ENCODE measurements around the gene RUSF1.

RUSF1 gene

DNA sequence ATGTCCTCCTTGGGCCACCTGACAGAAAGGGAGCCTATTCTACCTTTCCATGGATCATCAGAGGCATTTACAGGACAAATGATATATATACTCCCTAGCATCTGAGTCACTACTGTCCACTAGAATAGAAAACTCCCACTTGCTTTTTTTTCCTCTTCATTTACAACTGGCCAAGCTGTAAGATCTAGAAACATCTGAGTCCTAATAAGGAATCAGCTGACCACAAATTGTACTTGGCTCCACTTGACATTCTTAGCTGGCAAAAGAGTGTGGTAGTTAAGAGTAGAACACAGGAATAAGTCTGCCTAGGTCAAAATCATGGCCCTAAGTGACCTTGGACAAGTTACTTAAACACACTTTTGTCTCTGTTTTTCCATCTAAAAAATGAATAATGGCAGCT, 5.2 kb downstream of the RUSF1 start:
- peak; percentile 28 to 29 for DNase-seq (ENCODE audit: low read depth in 2 of 2)
- TF ChIP-seq, protein P1, sequence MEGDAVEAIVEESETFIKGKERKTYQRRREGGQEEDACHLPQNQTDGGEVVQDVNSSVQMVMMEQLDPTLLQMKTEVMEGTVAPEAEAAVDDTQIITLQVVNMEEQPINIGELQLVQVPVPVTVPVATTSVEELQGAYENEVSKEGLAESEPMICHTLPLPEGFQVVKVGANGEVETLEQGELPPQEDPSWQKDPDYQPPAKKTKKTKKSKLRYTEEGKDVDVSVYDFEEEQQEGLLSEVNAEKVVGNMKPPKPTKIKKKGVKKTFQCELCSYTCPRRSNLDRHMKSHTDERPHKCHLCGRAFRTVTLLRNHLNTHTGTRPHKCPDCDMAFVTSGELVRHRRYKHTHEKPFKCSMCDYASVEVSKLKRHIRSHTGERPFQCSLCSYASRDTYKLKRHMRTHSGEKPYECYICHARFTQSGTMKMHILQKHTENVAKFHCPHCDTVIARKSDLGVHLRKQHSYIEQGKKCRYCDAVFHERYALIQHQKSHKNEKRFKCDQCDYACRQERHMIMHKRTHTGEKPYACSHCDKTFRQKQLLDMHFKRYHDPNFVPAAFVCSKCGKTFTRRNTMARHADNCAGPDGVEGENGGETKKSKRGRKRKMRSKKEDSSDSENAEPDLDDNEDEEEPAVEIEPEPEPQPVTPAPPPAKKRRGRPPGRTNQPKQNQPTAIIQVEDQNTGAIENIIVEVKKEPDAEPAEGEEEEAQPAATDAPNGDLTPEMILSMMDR (IDR thresholded peaks at IDR 0.05; ENCODE audit: low read depth, low read length): no peak
- no peak overlapping the region for H3K4me3 ChIP-seq (replicated peaks in 1 of 2; ENCODE audit: low read depth in 2 of 2, low read length in 2 of 2)

DNA sequence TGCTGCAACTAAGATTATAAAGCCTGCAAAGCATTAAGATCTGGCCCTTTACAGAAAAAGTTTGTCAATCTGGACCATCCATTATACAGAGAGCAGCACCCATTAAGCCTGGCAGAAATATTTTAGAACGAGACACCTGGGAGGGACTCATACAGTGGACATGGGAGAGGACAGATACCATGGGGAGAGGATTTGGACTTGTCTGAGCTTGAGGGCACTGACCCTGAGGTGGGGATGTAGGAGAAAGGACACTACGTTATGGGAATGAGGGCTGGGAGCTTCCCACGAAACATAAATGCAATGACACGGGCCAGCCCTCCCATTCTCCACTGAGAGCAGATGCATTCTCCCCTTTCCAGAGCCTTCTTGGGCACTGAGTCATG, 6.2 kb downstream of the RUSF1 start:
- TF ChIP-seq, protein P1 (IDR thresholded peaks at IDR 0.05; ENCODE audit: low read depth, low read length): no peak
- DNase-seq (ENCODE audit: low read depth in 2 of 2): no peak
- H3K4me3 ChIP-seq (replicated peaks in 1 of 2; ENCODE audit: low read depth in 2 of 2, low read length in 2 of 2): no peak overlapping the region

DNA sequence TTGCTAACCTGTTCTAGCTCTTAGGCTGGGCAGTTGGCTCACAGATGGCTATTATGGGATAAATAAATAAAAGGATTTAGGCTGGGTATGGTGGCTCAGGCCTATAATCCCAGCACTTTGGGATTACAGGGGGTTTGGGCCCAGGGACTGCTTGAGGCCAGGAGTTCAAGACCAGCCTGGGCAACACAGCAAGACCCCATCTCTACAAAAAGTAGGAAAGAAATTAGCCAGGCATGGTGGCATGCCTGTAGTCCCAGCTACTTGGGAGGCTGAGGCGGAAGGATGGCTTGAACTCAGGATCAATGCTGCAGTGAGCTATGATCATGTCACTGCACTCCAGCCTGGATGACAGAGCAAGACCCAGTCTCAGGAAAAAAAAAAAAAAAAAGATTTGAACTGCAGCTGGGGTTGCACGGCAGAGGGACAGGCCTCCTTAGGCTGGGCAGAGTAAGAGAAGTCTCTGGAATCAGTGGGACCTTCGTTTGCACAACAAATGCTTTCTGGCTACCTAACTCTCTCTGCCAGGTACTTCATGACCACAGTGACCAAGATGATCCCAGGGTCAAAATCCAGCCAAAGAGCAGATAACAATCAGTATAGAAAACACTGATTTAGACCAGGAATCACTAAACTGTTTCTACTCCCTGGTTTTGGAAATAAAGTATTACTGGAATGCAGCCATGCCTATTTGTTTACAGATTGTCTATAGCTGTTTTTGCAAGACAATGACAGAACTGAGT, 6.8 kb downstream of the RUSF1 start:
- no peak for DNase-seq (ENCODE audit: low read depth in 2 of 2)
- H3K4me3 ChIP-seq (replicated peaks in 1 of 2; ENCODE audit: low read depth in 2 of 2, low read length in 2 of 2): no peak overlapping the region
- TF ChIP-seq, protein P1 (IDR thresholded peaks at IDR 0.05; ENCODE audit: low read depth, low read length): no peak

DNA sequence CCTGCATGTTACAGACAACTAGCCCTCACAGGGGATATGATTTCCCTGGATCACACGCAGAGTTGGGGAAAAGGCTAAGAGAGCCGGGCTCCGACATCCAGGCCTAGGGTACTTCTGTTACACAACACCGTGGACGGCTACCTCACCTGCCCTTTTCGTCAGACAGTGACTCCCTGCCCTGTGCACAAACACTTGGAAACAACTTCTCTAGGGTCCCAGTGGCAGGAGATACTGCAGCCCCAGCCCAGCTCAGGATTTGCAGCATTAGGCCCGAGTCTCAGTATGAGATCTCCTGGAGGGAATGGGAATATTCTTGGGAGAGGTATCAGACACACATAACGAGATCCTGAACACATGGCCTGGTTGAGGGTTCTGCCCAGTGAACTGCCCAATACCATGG, 8.3 kb downstream of the RUSF1 start:
- no peak for DNase-seq (ENCODE audit: low read depth in 2 of 2)
- TF ChIP-seq, protein P1 (IDR thresholded peaks at IDR 0.05; ENCODE audit: low read depth, low read length): no peak
- no peak overlapping the region for H3K4me3 ChIP-seq (replicated peaks in 1 of 2; ENCODE audit: low read depth in 2 of 2, low read length in 2 of 2)

DNA sequence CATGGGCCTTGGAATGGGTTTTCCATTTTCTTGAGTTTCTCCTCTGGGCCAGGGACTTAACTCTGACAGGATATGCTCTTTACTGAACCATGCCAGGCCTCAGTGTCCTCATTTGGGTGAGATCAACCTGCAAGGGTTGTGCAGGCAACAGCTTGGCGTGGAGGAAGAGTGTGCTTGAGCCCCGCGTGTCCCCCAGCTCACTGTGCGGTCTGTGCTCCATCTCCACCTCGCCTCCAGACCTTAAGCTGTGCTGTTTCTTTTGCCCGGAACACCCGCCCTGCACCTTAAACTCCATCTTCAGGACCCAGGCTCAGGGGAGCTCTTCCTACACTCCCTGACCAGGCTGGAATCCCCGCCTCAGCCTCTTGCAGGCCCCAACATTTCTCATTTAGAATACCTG, 9.7 kb downstream of the RUSF1 start:
- DNase-seq (ENCODE audit: low read depth in 2 of 2): no peak
- no peak overlapping the region for H3K4me3 ChIP-seq (replicated peaks in 1 of 2; ENCODE audit: low read depth in 2 of 2, low read length in 2 of 2)
- TF ChIP-seq, protein P1 (IDR thresholded peaks at IDR 0.05; ENCODE audit: low read depth, low read length): no peak

DNA sequence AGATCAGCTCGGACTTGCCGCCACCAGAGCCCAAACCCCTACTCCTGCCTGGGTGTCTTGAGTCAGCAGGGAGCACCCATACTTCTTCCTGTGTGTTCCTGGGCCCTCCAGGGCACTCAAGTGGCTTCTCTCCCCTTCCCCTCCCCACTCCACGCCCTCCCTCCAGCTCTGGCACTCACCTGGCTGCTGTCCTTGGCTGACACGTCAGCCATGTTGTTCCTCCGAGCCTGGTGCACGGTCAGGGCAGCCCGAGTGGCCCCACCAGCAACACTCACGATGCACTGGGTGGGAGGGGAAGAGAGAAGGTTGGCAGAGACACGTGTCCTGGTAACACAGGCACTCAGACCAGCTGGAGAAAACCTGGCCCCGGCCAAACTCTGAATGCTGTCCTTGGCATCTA, 11.5 kb downstream of the RUSF1 start:
- TF ChIP-seq, protein P1 (IDR thresholded peaks at IDR 0.05; ENCODE audit: low read depth, low read length): no peak
- H3K4me3 ChIP-seq (replicated peaks in 1 of 2; ENCODE audit: low read depth in 2 of 2, low read length in 2 of 2): no peak overlapping the region
- DNase-seq (ENCODE audit: low read depth in 2 of 2): no peak

All from cardiac fibroblast (primary cell).